Kidney epithelial cell (primary cell): ENCODE results near the gene SCO2. TPM values are rescaled to one million over a fixed set of nuclear protein-coding genes. Genes with fewer than 3 reads are reported as not detected.
A peak's percentile ranks its signal among the peaks of the same experiment; 100 is the strongest.

ENCODE experiments used
- DNase-seq: peaks from one replicate; pipeline ENCODE4 v3.0.0-alpha.2; 2010; ENCODE audit warnings: low read depth
- H3K27me3 ChIP-seq: 2 replicates; pipeline ENCODE4 v1.6.0; 2011; ENCODE audit warnings: low read length; ENCODE audit not compliant: control insufficient read depth, insufficient read depth
- H3K36me3 ChIP-seq: 2 replicates; pipeline ENCODE4 v1.5.1; 2011; ENCODE audit warnings: low read length; ENCODE audit not compliant: control insufficient read depth, insufficient read depth
- H3K4me3 ChIP-seq: 2 replicates; pipeline ENCODE4 v1.5.1; 2011; ENCODE audit warnings: low read depth, mild to moderate bottlenecking, control low read depth, low read length
- CTCF ChIP-seq: IDR thresholded peaks from 2 replicates; pipeline ENCODE4 v1.5.1; 2011; ENCODE audit warnings: mild to moderate bottlenecking, moderate library complexity, low read length, control low read depth, inconsistent platforms; ENCODE audit not compliant: insufficient read depth, poor library complexity, severe bottlenecking
- total RNA-seq: library from RNA; depleted of rRNA; stranded (reverse); fragments of >200 nt; gene quantifications from 2 replicates; pipeline ENCODE4 v1.2.3, GENCODE V29; 2015

Gene SCO2
- total RNA-seq, 1 donor from 2014 or later: 5.7 TPM

DNA sequence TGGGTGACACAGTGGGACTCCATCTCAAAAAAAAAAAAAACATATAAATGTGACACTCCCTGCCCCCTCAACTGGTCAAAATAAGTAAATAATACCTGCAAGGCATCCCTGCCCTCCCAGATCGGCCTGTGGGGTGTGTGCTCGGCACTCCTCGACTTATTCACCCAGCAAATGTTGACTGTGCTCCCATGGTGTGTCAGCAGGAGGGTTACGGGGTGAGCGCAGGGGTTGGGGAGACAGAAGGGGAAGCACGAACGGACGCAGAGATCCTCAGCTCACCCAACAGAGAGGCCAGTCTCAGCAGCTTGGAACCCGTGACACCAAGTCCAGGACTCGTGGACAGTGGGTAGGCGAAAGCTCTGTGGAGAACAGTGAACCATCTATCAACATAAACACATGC is 45.7 kb downstream of the SCO2 start:
- no peaks in the 10 kb centered on the region for H3K36me3 ChIP-seq
- no peak for TF ChIP-seq CTCF
- H3K4me3 ChIP-seq: no peak overlapping the region
- H3K27me3 ChIP-seq: peaks cover 20% of the 10 kb centered on the region
- no peak for DNase-seq

- Histone ChIP-seq H3K36me3 (no peaks in the 10 kb centered on the region), H3K4me3 (no peak overlapping the region), H3K27me3 (peaks cover 20% of the 10 kb centered on the region)
- TF ChIP-seq CTCF: no peak
- DNase-seq: no peak
Measured at GRCh38 chr22:50477923-50478322, 47.5 kb downstream of the SCO2 start.

DNA sequence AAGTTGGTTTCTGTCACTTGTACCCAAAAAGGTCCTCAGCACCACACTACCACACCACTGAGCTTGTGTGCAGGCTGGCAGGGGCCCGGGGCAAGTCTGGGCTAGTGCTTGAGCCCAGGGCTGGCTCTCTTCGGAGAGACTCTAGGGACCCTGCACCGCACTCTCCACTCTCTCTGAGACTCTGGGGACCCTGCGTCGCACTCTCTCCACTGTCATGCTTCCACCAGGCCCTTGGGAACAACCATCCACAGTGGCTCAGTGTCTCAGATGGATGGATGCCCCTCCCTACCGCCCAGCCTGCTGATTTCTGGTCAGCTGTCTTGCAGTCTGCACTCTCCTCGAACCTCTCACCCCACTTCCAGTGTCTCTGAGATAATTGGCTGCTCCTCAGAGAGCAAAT is 48.5 kb downstream of the SCO2 start:
- TF ChIP-seq CTCF: no peak
- no peak for DNase-seq
- Histone ChIP-seq H3K36me3 (no peaks in the 10 kb centered on the region), H3K27me3 (peaks cover 19% of the 10 kb centered on the region), H3K4me3 (no peak overlapping the region)

DNA sequence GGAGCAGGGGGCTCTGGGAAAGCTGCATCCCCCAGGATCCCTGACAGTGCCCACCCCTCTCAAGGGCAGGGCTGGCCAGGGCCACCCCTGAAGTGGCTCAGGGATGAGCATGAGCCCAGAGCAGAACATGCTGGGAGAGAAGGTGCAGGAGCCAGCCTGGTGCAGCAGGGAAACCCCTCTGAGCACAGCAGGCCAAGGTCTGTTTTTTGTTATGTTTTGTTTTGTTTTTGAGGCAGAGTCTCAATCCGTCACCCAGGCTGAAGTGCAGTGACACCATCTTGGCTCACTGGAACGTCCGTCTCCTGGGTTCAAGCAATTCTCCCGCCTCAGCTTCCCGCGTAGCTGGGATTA is 49.8 kb downstream of the SCO2 start:
- no peak for TF ChIP-seq CTCF
- H3K4me3 ChIP-seq: no peak overlapping the region
- no peak for DNase-seq

DNA sequence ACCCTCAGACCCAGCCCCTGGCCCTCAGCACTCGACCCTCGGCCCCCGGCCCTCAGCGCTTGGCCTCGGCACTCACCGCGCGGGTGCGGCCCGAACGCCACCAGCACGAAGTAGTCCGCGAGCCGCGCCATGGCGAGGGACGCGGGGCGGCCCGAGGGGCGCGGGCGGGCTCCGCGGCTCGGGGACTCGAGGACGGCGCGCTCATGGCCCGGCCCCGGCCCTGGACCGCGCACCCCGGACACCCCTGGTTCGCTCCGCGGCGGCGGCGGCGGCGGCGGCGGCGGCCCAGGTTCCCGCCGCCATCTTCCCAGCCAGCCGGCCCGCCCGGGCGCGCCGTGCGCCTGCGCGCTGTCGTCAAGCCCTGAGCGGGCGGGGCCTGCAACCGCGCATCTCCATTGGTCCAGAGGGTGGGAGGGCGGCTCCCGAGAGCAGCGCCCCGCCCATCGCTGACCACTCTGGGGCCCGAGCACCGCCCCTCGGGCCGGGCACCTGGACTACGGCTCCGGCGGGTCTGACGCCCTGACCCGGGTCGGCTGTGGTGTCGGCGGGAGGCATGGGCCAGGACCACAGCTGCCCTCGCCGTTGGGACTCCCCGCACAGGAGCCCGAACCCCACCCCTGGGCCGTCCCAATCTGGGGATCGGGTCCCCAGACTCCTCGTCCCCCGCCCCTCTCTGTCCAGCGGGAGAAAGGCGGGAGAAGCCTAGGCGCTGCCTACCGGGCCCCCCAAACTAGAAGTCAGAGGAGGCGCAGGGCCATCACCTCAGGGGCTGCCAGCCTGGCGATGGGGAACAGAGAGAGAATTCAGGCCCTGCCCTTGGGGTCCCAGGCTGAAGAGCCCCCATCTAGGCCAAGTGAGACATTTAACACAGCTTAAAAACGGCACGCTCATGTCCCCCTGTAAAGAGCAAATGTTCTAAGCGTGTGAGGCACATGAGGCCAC is 50.4 kb downstream of the SCO2 start, which contains the start of gene SBF1:
SBF1 (minus strand) TSS at position 326 of the 942 bp plus-strand sequence; CDS start at position 131, 195 bp downstream.
- H3K36me3 ChIP-seq: no peaks in the 10 kb centered on the region
- H3K27me3 ChIP-seq: peaks cover 4% of the 10 kb centered on the region
- TF ChIP-seq CTCF: no peak
- peak; percentile 50 for DNase-seq
- H3K4me3 ChIP-seq: peak within 1 kb of the TSS; percentile 55

More for the DNA sequence above, 49.8 kb downstream of the SCO2 start:
- peaks cover 10% of the 10 kb centered on the region for H3K27me3 ChIP-seq
- no peaks in the 10 kb centered on the region for H3K36me3 ChIP-seq
